ENCODE measurements around the gene MRM2.

The MRM2 gene

GRCh38 chr7:2241580-2242540, at the start of gene MRM2, which contains the start of gene NUDT1:
MRM2 (minus strand) TSS chr7:2242205; CDS start chr7:2242169, 36 bp downstream.
NUDT1 (plus strand) TSS chr7:2242226; CDS start chr7:2244575, 2,349 bp downstream.
- Mint-ChIP-seq H3K27me3 (no peaks in the 10 kb centered on the region), H3K4me1 (peaks cover 14% of the 10 kb centered on the region), H3K27ac (ENCODE audit: low read depth) (peak within 1 kb of the TSS; percentile 93), H3K36me3 (ENCODE audit: insufficient read depth) (peaks cover 19% of the 10 kb centered on the region), H3K9me3 (no peaks in the 10 kb centered on the region), H3K4me3 (peak within 1 kb of the TSS; percentile 90)
- peak; percentile 57 for ATAC-seq (replicated peaks; ENCODE audit: extremely low read depth, poor library complexity, severe bottlenecking)
- DNase-seq (ENCODE audit: low spot score in 2 of 2): peak; percentile 22 to 28

- Mint-ChIP-seq H3K4me3 (no peak overlapping the region), H3K27ac (ENCODE audit: low read depth) (no peak overlapping the region), H3K36me3 (ENCODE audit: insufficient read depth) (peaks cover 3% of the 10 kb centered on the region), H3K4me1 (no peaks in the 10 kb centered on the region), H3K9me3 (no peaks in the 10 kb centered on the region), H3K27me3 (no peaks in the 10 kb centered on the region)
- no peak for DNase-seq (ENCODE audit: low spot score in 2 of 2)
- no peak for ATAC-seq (replicated peaks; ENCODE audit: extremely low read depth, poor library complexity, severe bottlenecking)
Measured at GRCh38 chr7:2290877-2291276, 48.9 kb upstream of the MRM2 start.

- no peak for DNase-seq (ENCODE audit: low spot score in 2 of 2)
- Mint-ChIP-seq H3K27ac (ENCODE audit: low read depth) (no peak overlapping the region), H3K9me3 (no peaks in the 10 kb centered on the region), H3K27me3 (no peaks in the 10 kb centered on the region), H3K4me1 (no peaks in the 10 kb centered on the region), H3K4me3 (no peak overlapping the region), H3K36me3 (ENCODE audit: insufficient read depth) (peaks cover 3% of the 10 kb centered on the region)
- no peak for ATAC-seq (replicated peaks; ENCODE audit: extremely low read depth, poor library complexity, severe bottlenecking)
Measured at GRCh38 chr7:2289621-2290020, 47.6 kb upstream of the MRM2 start.

- no peak for ATAC-seq (replicated peaks; ENCODE audit: extremely low read depth, poor library complexity, severe bottlenecking)
- H3K4me3 Mint-ChIP-seq: no peak overlapping the region
- H3K4me1 Mint-ChIP-seq: no peaks in the 10 kb centered on the region
- no peaks in the 10 kb centered on the region for H3K9me3 Mint-ChIP-seq
- peaks cover 3% of the 10 kb centered on the region for H3K36me3 Mint-ChIP-seq (ENCODE audit: insufficient read depth)
- no peaks in the 10 kb centered on the region for H3K27me3 Mint-ChIP-seq
- DNase-seq (ENCODE audit: low spot score in 2 of 2): no peak
- no peak overlapping the region for H3K27ac Mint-ChIP-seq (ENCODE audit: low read depth)
Measured at GRCh38 chr7:2289111-2289586, 47.1 kb upstream of the MRM2 start.

GRCh38 chr7:2288503-2288902, 46.5 kb upstream of the MRM2 start:
- ATAC-seq (replicated peaks; ENCODE audit: extremely low read depth, poor library complexity, severe bottlenecking) (no peak), DNase-seq (ENCODE audit: low spot score in 2 of 2) (no peak)
- Mint-ChIP-seq H3K27me3 (no peaks in the 10 kb centered on the region), H3K4me3 (no peak overlapping the region), H3K4me1 (no peaks in the 10 kb centered on the region), H3K36me3 (ENCODE audit: insufficient read depth) (peaks cover 3% of the 10 kb centered on the region), H3K9me3 (no peaks in the 10 kb centered on the region), H3K27ac (ENCODE audit: low read depth) (no peak overlapping the region)

GRCh38 chr7:2287745-2288144, 45.7 kb upstream of the MRM2 start:
- Mint-ChIP-seq H3K27me3 (no peaks in the 10 kb centered on the region), H3K4me1 (no peaks in the 10 kb centered on the region), H3K36me3 (ENCODE audit: insufficient read depth) (peaks cover 3% of the 10 kb centered on the region), H3K27ac (ENCODE audit: low read depth) (no peak overlapping the region), H3K4me3 (no peak overlapping the region), H3K9me3 (no peaks in the 10 kb centered on the region)
- no peak for DNase-seq (ENCODE audit: low spot score in 2 of 2)
- no peak for ATAC-seq (replicated peaks; ENCODE audit: extremely low read depth, poor library complexity, severe bottlenecking)

GRCh38 chr7:2283074-2283473, 41.1 kb upstream of the MRM2 start:
- Mint-ChIP-seq H3K36me3 (ENCODE audit: insufficient read depth) (no peaks in the 10 kb centered on the region), H3K4me3 (no peak overlapping the region), H3K27me3 (no peaks in the 10 kb centered on the region), H3K27ac (ENCODE audit: low read depth) (no peak overlapping the region), H3K4me1 (no peaks in the 10 kb centered on the region), H3K9me3 (no peaks in the 10 kb centered on the region)
- no peak for ATAC-seq (replicated peaks; ENCODE audit: extremely low read depth, poor library complexity, severe bottlenecking)
- DNase-seq (ENCODE audit: low spot score in 2 of 2): no peak

- H3K36me3 Mint-ChIP-seq (ENCODE audit: insufficient read depth): no peaks in the 10 kb centered on the region
- no peaks in the 10 kb centered on the region for H3K9me3 Mint-ChIP-seq
- no peaks in the 10 kb centered on the region for H3K4me1 Mint-ChIP-seq
- no peak for DNase-seq (ENCODE audit: low spot score in 2 of 2)
- ATAC-seq (replicated peaks; ENCODE audit: extremely low read depth, poor library complexity, severe bottlenecking): no peak
- H3K4me3 Mint-ChIP-seq: no peak overlapping the region
- H3K27me3 Mint-ChIP-seq: no peaks in the 10 kb centered on the region
- H3K27ac Mint-ChIP-seq (ENCODE audit: low read depth): no peak overlapping the region
Measured at GRCh38 chr7:2282185-2282751, 40.3 kb upstream of the MRM2 start.

GRCh38 chr7:2281541-2281940, 39.5 kb upstream of the MRM2 start:
- ATAC-seq (replicated peaks; ENCODE audit: extremely low read depth, poor library complexity, severe bottlenecking): no peak
- H3K9me3 Mint-ChIP-seq: no peaks in the 10 kb centered on the region
- H3K36me3 Mint-ChIP-seq (ENCODE audit: insufficient read depth): no peaks in the 10 kb centered on the region
- no peaks in the 10 kb centered on the region for H3K27me3 Mint-ChIP-seq
- H3K4me3 Mint-ChIP-seq: no peak overlapping the region
- DNase-seq (ENCODE audit: low spot score in 2 of 2): no peak
- H3K27ac Mint-ChIP-seq (ENCODE audit: low read depth): no peak overlapping the region
- H3K4me1 Mint-ChIP-seq: no peaks in the 10 kb centered on the region

- H3K4me1 Mint-ChIP-seq: no peaks in the 10 kb centered on the region
- DNase-seq (ENCODE audit: low spot score in 2 of 2) (no peak), ATAC-seq (replicated peaks; ENCODE audit: extremely low read depth, poor library complexity, severe bottlenecking) (no peak)
- no peak overlapping the region for H3K4me3 Mint-ChIP-seq
- no peaks in the 10 kb centered on the region for H3K36me3 Mint-ChIP-seq (ENCODE audit: insufficient read depth)
- H3K9me3 Mint-ChIP-seq: no peaks in the 10 kb centered on the region
- H3K27me3 Mint-ChIP-seq: no peaks in the 10 kb centered on the region
- no peak overlapping the region for H3K27ac Mint-ChIP-seq (ENCODE audit: low read depth)
Measured at GRCh38 chr7:2280424-2280823, 38.4 kb upstream of the MRM2 start.

- H3K27ac Mint-ChIP-seq (ENCODE audit: low read depth): no peak overlapping the region
- no peak for ATAC-seq (replicated peaks; ENCODE audit: extremely low read depth, poor library complexity, severe bottlenecking)
- no peaks in the 10 kb centered on the region for H3K36me3 Mint-ChIP-seq (ENCODE audit: insufficient read depth)
- DNase-seq (ENCODE audit: low spot score in 2 of 2): no peak
- H3K9me3 Mint-ChIP-seq: no peaks in the 10 kb centered on the region
- no peak overlapping the region for H3K4me3 Mint-ChIP-seq
- H3K4me1 Mint-ChIP-seq: no peaks in the 10 kb centered on the region
- H3K27me3 Mint-ChIP-seq: no peaks in the 10 kb centered on the region
Measured at GRCh38 chr7:2279896-2280295, 37.9 kb upstream of the MRM2 start.

- DNase-seq (ENCODE audit: low spot score in 2 of 2): no peak
- peaks cover 3% of the 10 kb centered on the region for H3K36me3 Mint-ChIP-seq (ENCODE audit: insufficient read depth)
- ATAC-seq (replicated peaks; ENCODE audit: extremely low read depth, poor library complexity, severe bottlenecking): no peak
- no peaks in the 10 kb centered on the region for H3K27me3 Mint-ChIP-seq
- H3K9me3 Mint-ChIP-seq: no peaks in the 10 kb centered on the region
- H3K27ac Mint-ChIP-seq (ENCODE audit: low read depth): no peak overlapping the region
- H3K4me1 Mint-ChIP-seq: no peaks in the 10 kb centered on the region
- H3K4me3 Mint-ChIP-seq: no peak overlapping the region
Measured at GRCh38 chr7:2278026-2278425, 36.0 kb upstream of the MRM2 start.

- ATAC-seq (replicated peaks; ENCODE audit: extremely low read depth, poor library complexity, severe bottlenecking): no peak
- Mint-ChIP-seq H3K4me1 (no peaks in the 10 kb centered on the region), H3K9me3 (no peaks in the 10 kb centered on the region), H3K27me3 (no peaks in the 10 kb centered on the region), H3K4me3 (no peak overlapping the region), H3K36me3 (ENCODE audit: insufficient read depth) (peaks cover 3% of the 10 kb centered on the region), H3K27ac (ENCODE audit: low read depth) (no peak overlapping the region)
- no peak for DNase-seq (ENCODE audit: low spot score in 2 of 2)
Measured at GRCh38 chr7:2276107-2276506, 34.1 kb upstream of the MRM2 start.

Measured in central memory CD8-positive, alpha-beta T cell (primary cell).